T-cell (primary cell): Measurements from ENCODE around the gene GATC. TPM values are rescaled to one million over a fixed set of nuclear protein-coding genes. Genes with fewer than 3 reads are reported as not detected.
A peak's percentile ranks its signal among the peaks of the same experiment; 100 is the strongest.

ENCODE experiments used
- ATAC-seq, 4 experiments: fragments of 200-7000 bp in 3 of 4; fragments of 150-1000 bp in 1 of 4; cut with Tn5 transposase; replicated peaks in 1 of 4; 1 replicate in 3 of 4; 2 replicates in 1 of 4; pipeline ENCODE4 v1.10.0; 2021; ENCODE audit warnings: moderate library complexity in 3 of 4, mild to moderate bottlenecking in 2 of 4, moderate number of reproducible peaks in 1 of 4
- CTCF ChIA-PET, 2 donors: fragments of 300-600 bp; sonication (Branson Sonifier 250); formaldehyde crosslinking; loops; one replicate each; lab custom pipeline; 2022; ENCODE audit warnings: antibody characterized with exemption in 2 of 2; lab: Charles Lee
- POLR2A ChIA-PET, 2 donors: fragments of 300-600 bp; sonication (Branson Sonifier 250); formaldehyde crosslinking; loops; one replicate each; lab custom pipeline; 2022; ENCODE audit warnings: antibody characterized with exemption in 2 of 2; lab: Charles Lee
- DNase-seq, 35 experiments: peaks; one replicate each; pipeline versions ENCODE4 v3.0.0 to v3.0.0-alpha.2; 2013 to 2023
- H3K27ac ChIP-seq: one replicate; pipeline ENCODE4 v1.5.1; 2013; ENCODE audit warnings: low read length
- H3K27me3 ChIP-seq, 2 experiments: replicated peaks in 1 of 2; 1 replicate in 1 of 2; 2 replicates in 1 of 2; pipeline versions ENCODE4 v1.6.1 to v1.7.0; 2013; ENCODE audit warnings: low read length in 1 of 2, mixed read lengths in 1 of 2; ENCODE audit not compliant: control insufficient read depth in 2 of 2, insufficient read depth in 2 of 2; ENCODE audit errors: extremely low read depth in 1 of 2
- H3K36me3 ChIP-seq, 2 donors: 1 replicate in 1 of 2; 2 replicates in 1 of 2; pipeline versions ENCODE4 v1.6.1 to v1.7.0; 2013; ENCODE audit warnings: low read length in 1 of 2; ENCODE audit not compliant: control insufficient read depth in 2 of 2, insufficient read depth in 1 of 2; ENCODE audit errors: extremely low read depth in 1 of 2
- H3K4me1 ChIP-seq, 2 experiments: 1 replicate in 1 of 2; 2 replicates in 1 of 2; pipeline versions ENCODE4 v1.6.1 to v1.7.0; 2013; ENCODE audit warnings: low read length in 2 of 2, mixed read lengths in 1 of 2; ENCODE audit not compliant: insufficient read depth in 2 of 2, control insufficient read depth in 1 of 2; ENCODE audit errors: extremely low read depth in 1 of 2
- H3K4me3 ChIP-seq, 2 donors: 1 replicate in 1 of 2; 2 replicates in 1 of 2; pipeline versions ENCODE4 v1.5.1 to v1.7.0; 2013; ENCODE audit warnings: mild to moderate bottlenecking in 2 of 2, low read length in 1 of 2, moderate library complexity in 1 of 2; ENCODE audit not compliant: control insufficient read depth in 1 of 2; ENCODE audit errors: extremely low read depth in 1 of 2
- H3K9me3 ChIP-seq: 2 replicates; pipeline ENCODE4 v1.7.0; 2013
- H3K27ac Mint-ChIP-seq, 2 donors: one replicate each; pipeline ENCODE4 v1.8.0; 2020 to 2021; ENCODE audit warnings: mild to moderate bottlenecking in 2 of 2, mixed read lengths in 2 of 2
- H3K27me3 Mint-ChIP-seq, 2 donors: one replicate each; pipeline ENCODE4 v1.8.0; 2021 to 2022; ENCODE audit warnings: mixed read lengths in 2 of 2
- H3K36me3 Mint-ChIP-seq: one replicate; pipeline ENCODE4 v1.8.0; 2021; ENCODE audit warnings: mixed read lengths
- H3K4me1 Mint-ChIP-seq, 3 donors: one replicate each; pipeline ENCODE4 v1.8.0; 2020 to 2022; ENCODE audit warnings: mixed read lengths in 3 of 3, mild to moderate bottlenecking in 1 of 3
- H3K4me3 Mint-ChIP-seq, 3 donors: one replicate each; pipeline ENCODE4 v1.8.0; 2020 to 2022; ENCODE audit warnings: mild to moderate bottlenecking in 3 of 3, mixed read lengths in 3 of 3, moderate library complexity in 3 of 3
- H3K9me3 Mint-ChIP-seq, 3 donors: one replicate each; pipeline ENCODE4 v1.8.0; 2020 to 2022; ENCODE audit warnings: mixed read lengths in 3 of 3
- WGBS: methylation state at CpG from one replicate; pipeline ENCODE4 v1.1.5; 2013; ENCODE audit warnings: missing lambda C conversion rate; ENCODE audit not compliant: insufficient coverage; 5-methylcytosine and 5-hydroxymethylcytosine counted together
- total RNA-seq, 35 experiments: library from RNA in 6 of 35; stranded (reverse) in 6 of 35; fragments of 120-200 nt in 1 of 35; gene quantifications; one replicate each; pipeline versions ENCODE4 v1.2.1 to v1.2.4 and lab custom pipeline; 2013 to 2026

Gene GATC
- total RNA-seq, 5 donors from 2014 or later (not counting 1 experiment from before 2014, with no cell fraction given), result 15.9 to 47.2 (median 30.3) TPM

DNA sequence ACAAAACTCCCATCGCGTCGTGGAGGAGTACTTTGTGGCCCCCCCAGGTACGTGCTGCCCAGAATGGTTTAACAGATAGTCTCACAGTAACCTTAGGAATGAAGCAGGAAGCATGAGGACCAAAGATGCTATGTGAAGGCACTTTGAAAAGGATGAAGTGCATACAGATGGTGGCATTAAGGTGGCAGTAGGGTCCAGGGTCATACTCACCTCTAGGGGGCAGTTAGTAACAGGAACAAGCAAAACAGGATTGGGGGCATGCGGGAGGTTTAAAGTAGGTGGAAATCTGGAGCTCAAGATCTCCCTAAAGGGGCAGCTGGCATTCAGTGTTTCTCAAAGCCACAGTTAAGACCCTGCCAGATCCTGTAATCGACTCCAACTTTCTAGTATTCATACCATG, 10.9 kb downstream of the GATC start:
- no peak overlapping the region for H3K4me3 Mint-ChIP-seq
- peaks cover 0 to 2% of the 10 kb centered on the region in 2 experiments for H3K4me1 ChIP-seq
- 100% methylated on average over 1 of the region's 6 CpGs for WGBS
- no peaks in the 10 kb centered on the region for H3K27me3 Mint-ChIP-seq
- peaks cover 34% of the 10 kb centered on the region for H3K36me3 Mint-ChIP-seq
- ChIA-PET POLR2A (no interaction called here), CTCF (no interaction called here)
- no peaks in the 10 kb centered on the region for H3K9me3 Mint-ChIP-seq
- H3K27ac ChIP-seq, result no peak overlapping the region
- no peak overlapping the region for H3K4me3 ChIP-seq
- H3K27ac Mint-ChIP-seq, result no peak overlapping the region
- no peak for ATAC-seq
- DNase-seq, result peak in 1 of 35 experiments; percentile 29
- H3K27me3 ChIP-seq, result no peaks in the 10 kb centered on the region
- peaks cover 6 to 71% of the 10 kb centered on the region in 2 donors for H3K36me3 ChIP-seq
- peaks cover 0 to 7% (median 1%) of the 10 kb centered on the region in 3 donors for H3K4me1 Mint-ChIP-seq
- no peaks in the 10 kb centered on the region for H3K9me3 ChIP-seq

DNA sequence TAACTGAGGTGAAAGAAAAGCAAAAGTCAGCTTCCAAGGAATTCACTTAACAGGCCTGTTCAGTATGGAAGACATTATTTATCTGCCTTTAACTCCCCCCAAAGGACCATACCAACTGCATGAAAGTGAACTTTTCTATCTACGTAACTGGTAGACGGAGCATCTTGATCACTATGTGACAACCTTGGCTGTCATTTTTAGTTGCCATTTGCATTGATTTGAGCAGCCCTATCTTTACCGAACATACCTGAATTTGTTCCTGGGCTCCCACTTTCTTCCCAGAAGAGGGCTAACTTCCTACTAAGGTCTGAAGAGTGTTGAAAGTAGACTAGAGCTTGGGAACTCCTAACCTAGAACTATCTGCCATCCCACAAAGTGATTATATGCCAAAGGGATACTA, 13.9 kb downstream of the GATC start:
- Mint-ChIP-seq H3K27me3 (no peaks in the 10 kb centered on the region), H3K27ac (no peak overlapping the region), H3K4me3 (no peak overlapping the region), H3K9me3 (no peaks in the 10 kb centered on the region), H3K36me3 (peaks cover 56% of the 10 kb centered on the region), H3K4me1 (peaks cover under 1 to 7% (median 7%) of the 10 kb centered on the region in 3 donors)
- WGBS, result 100% methylated on average over 2 of the region's 3 CpGs
- Histone ChIP-seq H3K9me3 (no peaks in the 10 kb centered on the region), H3K27me3 (no peaks in the 10 kb centered on the region), H3K27ac (no peak overlapping the region), H3K36me3 (peaks cover 6 to 90% of the 10 kb centered on the region in 2 donors), H3K4me3 (no peak overlapping the region), H3K4me1 (no peaks in the 10 kb centered on the region)
- DNase-seq (no peak), ATAC-seq (no peak)
- CTCF ChIA-PET, result interaction anchor here in 1 of 2 donors (1.1 kb wide), 1 partner anchor 121 kb away, joined by 3 read pairs; the partner anchor contains the start of gene POP5
- POLR2A ChIA-PET, result interaction anchor here in 1 of 2 donors (0.8 kb wide), 1 partner anchor 86 kb away, joined by 4 read pairs; no protein-coding TSS in a partner anchor

DNA sequence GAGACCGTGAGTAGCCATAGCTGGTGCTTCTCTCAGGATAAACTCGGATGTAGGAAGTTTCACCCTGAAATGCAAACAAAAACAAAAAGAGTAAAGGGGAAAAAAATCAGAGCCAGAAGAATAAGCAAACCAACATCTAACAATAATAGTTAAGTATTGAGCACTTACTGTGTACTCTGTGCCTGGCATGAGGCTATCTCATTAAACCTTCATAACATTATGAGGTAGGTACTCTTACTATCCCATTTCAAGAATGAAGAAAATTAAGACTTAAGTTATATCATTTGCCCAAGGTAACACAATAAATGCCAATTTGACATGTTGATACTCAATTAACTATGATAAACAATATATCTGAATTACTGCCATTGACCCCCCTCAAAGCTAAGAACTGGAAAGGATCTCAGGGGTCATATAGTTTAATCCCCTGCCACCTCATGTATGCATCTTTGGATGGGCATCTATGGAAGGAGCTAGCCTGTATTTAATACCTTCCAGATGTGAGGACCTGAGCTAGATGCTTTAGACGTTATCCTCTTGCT, 15.9 kb downstream of the GATC start:
- POLR2A ChIA-PET, result interaction anchor here (0.7 to 1.0 kb wide), 2 partner anchors 34 to 56 kb away, joined by 3 to 10 read pairs; partner anchors contain the start of gene DYNLL1 (in 1 of the 2)
- Mint-ChIP-seq H3K27ac (no peak overlapping the region), H3K36me3 (peaks cover 55% of the 10 kb centered on the region)

DNA sequence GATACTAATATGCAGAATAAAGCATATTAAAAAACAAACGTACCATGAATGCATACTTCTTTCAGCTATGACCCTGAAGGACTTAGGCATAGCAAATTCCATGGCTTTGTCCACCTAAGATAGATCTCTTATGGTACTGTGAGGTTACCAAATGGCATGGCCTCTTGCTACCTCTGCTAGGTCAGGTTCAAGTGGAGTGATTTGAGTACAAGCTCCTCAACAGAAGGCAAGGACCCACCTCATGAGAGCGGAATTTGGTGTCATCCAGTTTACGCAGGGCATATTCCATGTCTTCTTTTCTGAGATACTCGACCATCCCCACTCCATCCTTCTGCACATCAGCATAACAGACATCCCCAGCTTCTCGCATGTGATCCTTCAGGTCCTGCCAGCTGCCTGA, 17.5 kb downstream of the GATC start:
- Mint-ChIP-seq H3K4me1 (peaks cover 35 to 37% (median 36%) of the 10 kb centered on the region in 3 donors), H3K27me3 (no peaks in the 10 kb centered on the region), H3K27ac (peak overlapping the region in 1 of 2 donors; percentile 34), H3K36me3 (peaks cover 54% of the 10 kb centered on the region), H3K9me3 (no peaks in the 10 kb centered on the region), H3K4me3 (no peak overlapping the region)
- peaks cover 6 to 72% of the 10 kb centered on the region in 2 donors for H3K36me3 ChIP-seq
- no peak for DNase-seq
- peaks cover 4 to 24% of the 10 kb centered on the region in 2 experiments for H3K4me1 ChIP-seq
- ChIA-PET CTCF (interaction anchor here (0.5 to 1.2 kb wide), 4 partner anchors 10 to 255 kb away, joined by 3 to 5 read pairs (median 4); no protein-coding TSS in a partner anchor), POLR2A (no interaction called here)
- WGBS, result 98% methylated on average over 4 of the region's 5 CpGs
- H3K9me3 ChIP-seq, result no peaks in the 10 kb centered on the region
- no peak overlapping the region for H3K4me3 ChIP-seq
- no peak overlapping the region for H3K27ac ChIP-seq
- ATAC-seq, result no peak
- no peaks in the 10 kb centered on the region for H3K27me3 ChIP-seq

More for the DNA sequence above, 15.9 kb downstream of the GATC start:
- Mint-ChIP-seq H3K9me3 (no peaks in the 10 kb centered on the region), H3K27me3 (no peaks in the 10 kb centered on the region), H3K4me3 (no peak overlapping the region), H3K4me1 (peaks cover 21 to 27% (median 23%) of the 10 kb centered on the region in 3 donors)
- no peak for DNase-seq
- no CpG with 5 or more reads among the region's 3 CpGs for WGBS
- Histone ChIP-seq H3K4me1 (peaks cover 0 to 12% of the 10 kb centered on the region in 2 experiments), H3K4me3 (no peak overlapping the region), H3K36me3 (peaks cover 6 to 83% of the 10 kb centered on the region in 2 donors), H3K9me3 (no peaks in the 10 kb centered on the region), H3K27ac (no peak overlapping the region), H3K27me3 (no peaks in the 10 kb centered on the region)
- ATAC-seq, result no peak
- CTCF ChIA-PET, result interaction anchor here in 1 of 2 donors (1.0 kb wide), 2 partner anchors 10 to 21 kb away, joined by 3 to 4 read pairs; no protein-coding TSS in a partner anchor

DNA sequence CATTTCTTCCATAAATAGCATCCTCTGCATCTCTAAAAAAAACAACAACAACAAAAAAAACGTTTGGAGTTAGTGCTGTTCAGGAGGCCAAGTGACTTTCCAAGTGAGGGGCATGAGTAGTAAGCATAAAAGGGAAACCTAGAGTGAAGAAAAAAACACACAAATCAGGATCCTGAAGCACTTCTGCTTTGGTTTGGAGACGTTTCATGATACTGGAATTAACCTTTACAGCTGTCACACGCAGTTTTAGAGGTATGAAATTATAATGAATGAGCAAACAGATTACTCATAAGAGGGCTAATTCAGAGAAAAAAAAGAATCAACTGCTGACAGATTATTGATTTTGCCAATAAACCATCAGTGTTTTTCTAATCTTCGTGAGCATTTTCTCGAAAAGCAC, 19.5 kb downstream of the GATC start:
- Mint-ChIP-seq H3K27ac (no peak overlapping the region), H3K27me3 (no peaks in the 10 kb centered on the region), H3K9me3 (no peaks in the 10 kb centered on the region), H3K4me1 (peaks cover 40 to 43% (median 41%) of the 10 kb centered on the region in 3 donors), H3K36me3 (peaks cover 40% of the 10 kb centered on the region), H3K4me3 (no peak overlapping the region)
- CTCF ChIA-PET, result interaction anchor here (1.4 to 1.7 kb wide), 2 partner anchors 13 to 109 kb away, joined by 6 to 7 read pairs; no protein-coding TSS in a partner anchor
- POLR2A ChIA-PET, result interaction anchor here in 1 of 2 donors (1.0 kb wide), 1 partner anchor 31 kb away, joined by 4 read pairs; no protein-coding TSS in a partner anchor
- H3K27me3 ChIP-seq, result no peaks in the 10 kb centered on the region
- no peak overlapping the region for H3K27ac ChIP-seq
- no peak overlapping the region for H3K4me3 ChIP-seq
- ATAC-seq (no peak), DNase-seq (no peak)
- H3K36me3 ChIP-seq, result peaks cover 5 to 55% of the 10 kb centered on the region in 2 donors
- WGBS, result no CpG with 5 or more reads among the region's 5 CpGs
- H3K9me3 ChIP-seq, result no peaks in the 10 kb centered on the region
- peaks cover 10 to 34% of the 10 kb centered on the region in 2 experiments for H3K4me1 ChIP-seq

DNA sequence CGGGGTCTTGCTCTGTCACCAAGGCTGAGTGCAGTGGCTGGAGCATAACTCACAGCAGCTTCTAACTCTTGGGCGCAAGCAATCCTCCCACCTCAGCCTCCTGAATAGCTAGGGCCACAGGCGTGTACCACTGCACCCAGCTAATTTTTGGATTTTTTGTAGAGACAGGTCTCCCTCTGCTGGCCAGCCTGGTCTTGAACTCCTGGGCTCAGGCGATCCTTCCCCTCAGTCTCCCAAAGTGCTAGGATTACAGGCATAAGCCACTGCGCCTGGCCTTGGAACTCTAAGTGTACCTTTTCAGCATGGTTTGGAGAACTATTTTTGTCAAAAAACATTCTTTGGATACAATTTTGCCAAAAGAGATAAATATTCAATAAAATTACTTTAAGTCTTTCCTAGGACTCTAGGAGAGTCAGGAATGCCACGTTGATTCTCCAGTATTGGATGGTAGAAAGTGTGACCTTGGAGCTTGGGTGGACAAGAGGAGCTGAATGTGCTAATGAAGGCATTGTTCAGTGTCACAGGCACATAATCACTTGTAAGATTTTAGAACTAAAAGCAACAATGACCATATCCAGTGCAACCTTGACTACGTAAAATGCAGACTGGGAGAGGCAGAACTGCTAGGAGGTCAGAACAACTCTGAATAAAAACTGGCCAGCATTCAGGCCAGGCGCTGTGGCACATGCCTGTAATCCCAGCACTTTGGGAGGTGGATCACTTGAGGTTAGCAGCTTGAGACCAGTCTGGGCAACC, 20.5 kb downstream of the GATC start:
- Histone ChIP-seq H3K4me3 (no peak overlapping the region), H3K36me3 (peaks cover 3 to 46% of the 10 kb centered on the region in 2 donors), H3K27ac (no peak overlapping the region), H3K9me3 (no peaks in the 10 kb centered on the region), H3K4me1 (peaks cover 10 to 38% of the 10 kb centered on the region in 2 experiments), H3K27me3 (no peaks in the 10 kb centered on the region)
- no peaks in the 10 kb centered on the region for H3K9me3 Mint-ChIP-seq
- no peaks in the 10 kb centered on the region for H3K27me3 Mint-ChIP-seq
- POLR2A ChIA-PET, result interaction anchor here (0.5 to 1.0 kb wide), 3 partner anchors 30 to 923 kb away, joined by 4 read pairs; no protein-coding TSS in a partner anchor
- H3K4me1 Mint-ChIP-seq, result peaks cover 43 to 44% (median 43%) of the 10 kb centered on the region in 3 donors
- ATAC-seq (no peak), DNase-seq (peak in 28 of 35 experiments; percentile 6 to 66 (median 30))
- WGBS, result 62% methylated on average over 6 of the region's 8 CpGs
- CTCF ChIA-PET, result interaction anchor here (0.5 to 1.8 kb wide), 11 partner anchors 11 to 266 kb away, joined by 3 to 7 read pairs (median 4); partner anchors contain the start of gene RPLP0 (in 1 of the 2)
- no peak overlapping the region for H3K27ac Mint-ChIP-seq
- peaks cover 37% of the 10 kb centered on the region for H3K36me3 Mint-ChIP-seq
- H3K4me3 Mint-ChIP-seq, result no peak overlapping the region
